ENCODE results near the gene STRBP. TPM values are rescaled to one million over a fixed set of nuclear protein-coding genes. Genes with fewer than 3 reads are reported as not detected.
"Not testable (repeated sequence)": the region's sequence is repeated elsewhere in the genome, so short reads cannot be mapped to it uniquely, and the experiment has no call there.

The STRBP gene
- total RNA-seq, 3 donors from 2014 or later = 39.8 to 45.0 (median 44.2) TPM

GRCh38 chr9:123302348-123303214 is 34.2 kb upstream of the STRBP start:
- TF ChIP-seq CTCF (IDR thresholded peaks at IDR 0.05) = no peak
- DNase-seq (no peak), ATAC-seq (no peak)
- no peaks in the 10 kb centered on the region for H3K9me3 ChIP-seq
- H3K4me3 ChIP-seq = no peak overlapping the region
- H3K36me3 ChIP-seq (ENCODE audit: low read depth) = no peaks in the 10 kb centered on the region
- H3K4me1 ChIP-seq (ENCODE audit: low read depth) = no peaks in the 10 kb centered on the region
- intact Hi-C loops (cut with DNase I, micrococcal nuclease) = no loop called here

- DNase-seq; H3K9me3 ChIP-seq; H3K4me1 ChIP-seq (ENCODE audit: low read depth); intact Hi-C loops (cut with DNase I, micrococcal nuclease); ATAC-seq; H3K36me3 ChIP-seq (ENCODE audit: low read depth); H3K4me3 ChIP-seq: not testable (repeated sequence)
Observed at GRCh38 chr9:123301936-123302335, 33.5 kb upstream of the STRBP start.

- ATAC-seq (no peak), DNase-seq (no peak)
- H3K4me3 ChIP-seq = no peak overlapping the region
- intact Hi-C loops (cut with DNase I, micrococcal nuclease) = no loop called here
- no peaks in the 10 kb centered on the region for H3K9me3 ChIP-seq
- H3K36me3 ChIP-seq (ENCODE audit: low read depth) = no peaks in the 10 kb centered on the region
- no peaks in the 10 kb centered on the region for H3K4me1 ChIP-seq (ENCODE audit: low read depth)
- TF ChIP-seq CTCF (IDR thresholded peaks at IDR 0.05) = no peak
Observed at GRCh38 chr9:123300554-123300953, 32.2 kb upstream of the STRBP start.

GRCh38 chr9:123299558-123300126 is 31.3 kb upstream of the STRBP start:
- Histone ChIP-seq H3K4me3 (no peak overlapping the region), H3K36me3 (ENCODE audit: low read depth) (no peaks in the 10 kb centered on the region), H3K4me1 (ENCODE audit: low read depth) (no peaks in the 10 kb centered on the region), H3K9me3 (no peaks in the 10 kb centered on the region)
- ATAC-seq (no peak), DNase-seq (no peak)
- intact Hi-C loops (cut with DNase I, micrococcal nuclease) = no loop called here
- TF ChIP-seq CTCF (IDR thresholded peaks at IDR 0.05) = no peak

GRCh38 chr9:123296174-123296573 is 27.8 kb upstream of the STRBP start:
- intact Hi-C loops (cut with DNase I, micrococcal nuclease) = no loop called here
- no peak for ATAC-seq
- no peaks in the 10 kb centered on the region for H3K4me1 ChIP-seq (ENCODE audit: low read depth)
- TF ChIP-seq CTCF (IDR thresholded peaks at IDR 0.05) = no peak
- no peaks in the 10 kb centered on the region for H3K36me3 ChIP-seq (ENCODE audit: low read depth)
- no peak overlapping the region for H3K4me3 ChIP-seq
- H3K9me3 ChIP-seq = no peaks in the 10 kb centered on the region
- DNase-seq = no peak

- no peak for ATAC-seq
- TF ChIP-seq CTCF (IDR thresholded peaks at IDR 0.05) = no peak
Observed at GRCh38 chr9:123291736-123292135, 23.4 kb upstream of the STRBP start.

More at GRCh38 chr9:123291736-123292135, 23.4 kb upstream of the STRBP start:
- no peak overlapping the region for H3K4me3 ChIP-seq
- H3K9me3 ChIP-seq = no peaks in the 10 kb centered on the region
- intact Hi-C loops (cut with DNase I, micrococcal nuclease) = no loop called here
- H3K4me1 ChIP-seq (ENCODE audit: low read depth) = no peaks in the 10 kb centered on the region
- H3K36me3 ChIP-seq (ENCODE audit: low read depth) = no peaks in the 10 kb centered on the region
- no peak for DNase-seq
